Testis (tissue), 3 donors: Measurements from ENCODE around the gene LARGE1. TPM values are rescaled to one million over a fixed set of nuclear protein-coding genes. Genes with fewer than 3 reads are reported as not detected.

Experiments
- DNase-seq: peaks from one replicate; pipeline ENCODE4 v3.0.0-alpha.2; 2019
- H3K27ac ChIP-seq, 2 donors: fragments of 200-600 bp; sonication (generic); one replicate each; pipeline ENCODE4 v1.5.1; 2019
- H3K27me3 ChIP-seq: fragments of 200-600 bp; sonication (generic); one replicate; pipeline ENCODE4 v1.5.1; 2019
- H3K36me3 ChIP-seq: fragments of 200-600 bp; sonication (generic); one replicate; pipeline ENCODE4 v1.5.1; 2017; ENCODE audit warnings: low read depth; ENCODE audit errors: missing control alignments
- H3K4me1 ChIP-seq: fragments of 200-600 bp; sonication (generic); one replicate; pipeline ENCODE4 v1.5.1; 2019
- H3K4me3 ChIP-seq, 2 donors: fragments of 200-600 bp; sonication (generic); one replicate each; pipeline ENCODE4 v1.5.1; 2017 to 2019
- H3K9me3 ChIP-seq: fragments of 200-600 bp; sonication (generic); one replicate; pipeline ENCODE4 v1.5.1; 2017
- POLR2A ChIP-seq: fragments of 450-650 bp; IDR thresholded peaks from one replicate; pipeline ENCODE4 v1.6.1; 2017; ENCODE audit warnings: antibody characterized with exemption, mild to moderate bottlenecking, moderate library complexity
- WGBS, 2 donors: methylation state at CpG; one replicate each; pipeline ENCODE4 v1.1.5; 2018; 5-methylcytosine and 5-hydroxymethylcytosine counted together
- intact Hi-C: fragments of 100-400 bp; cut with DNase I; formaldehyde crosslinking; loops from one replicate; pipeline ENCODE4 v1.15.1; 2023; ENCODE audit warnings: low total_unique reads
- polyA plus RNA-seq: library from polyadenylated mRNA; stranded (reverse); fragments of 350-450 nt; fragmentation: Illumina TruSeq; extraction: RNeasy Lipid Tissue Mini Kit (QIAGEN cat#74804); gene quantifications from one replicate; pipeline ENCODE4 v1.2.3, GENCODE V29; 2014; ENCODE audit warnings: low read depth, low replicate concordance; ENCODE audit not compliant: insufficient read depth
- total RNA-seq, 2 donors: library from RNA; depleted of rRNA; stranded (reverse); fragments of >200 nt; gene quantifications; one replicate each; pipeline ENCODE4 v1.2.3, GENCODE V29; 2016
- TF ChIP-seq, protein P1 (sequence below), 3 experiments: fragments of 450-650 bp in 2 of 3; fragments of 200-600 bp in 1 of 3; sonication (generic) in 1 of 3; IDR thresholded peaks; one replicate each; pipeline ENCODE4 v1.5.1; 2016 to 2019; ENCODE audit warnings: antibody characterized with exemption in 3 of 3, mild to moderate bottlenecking in 2 of 3, moderate library complexity in 1 of 3

Gene LARGE1
- total and polyA plus RNA-seq, 3 donors from 2014 or later = 19.5 to 27.3 (median 21.8) TPM

GRCh38 chr22:33555814-33556522 is 364.3 kb downstream of the LARGE1 start:
- no peak overlapping the region for H3K27ac ChIP-seq
- WGBS, 2 donors = 87 to 89% methylated on average over 5 of the region's 5 CpGs
- no peak for DNase-seq
- intact Hi-C loops = no loop called here
- no peaks in the 10 kb centered on the region for H3K36me3 ChIP-seq
- H3K4me1 ChIP-seq = no peaks in the 10 kb centered on the region
- TF ChIP-seq, protein P1, sequence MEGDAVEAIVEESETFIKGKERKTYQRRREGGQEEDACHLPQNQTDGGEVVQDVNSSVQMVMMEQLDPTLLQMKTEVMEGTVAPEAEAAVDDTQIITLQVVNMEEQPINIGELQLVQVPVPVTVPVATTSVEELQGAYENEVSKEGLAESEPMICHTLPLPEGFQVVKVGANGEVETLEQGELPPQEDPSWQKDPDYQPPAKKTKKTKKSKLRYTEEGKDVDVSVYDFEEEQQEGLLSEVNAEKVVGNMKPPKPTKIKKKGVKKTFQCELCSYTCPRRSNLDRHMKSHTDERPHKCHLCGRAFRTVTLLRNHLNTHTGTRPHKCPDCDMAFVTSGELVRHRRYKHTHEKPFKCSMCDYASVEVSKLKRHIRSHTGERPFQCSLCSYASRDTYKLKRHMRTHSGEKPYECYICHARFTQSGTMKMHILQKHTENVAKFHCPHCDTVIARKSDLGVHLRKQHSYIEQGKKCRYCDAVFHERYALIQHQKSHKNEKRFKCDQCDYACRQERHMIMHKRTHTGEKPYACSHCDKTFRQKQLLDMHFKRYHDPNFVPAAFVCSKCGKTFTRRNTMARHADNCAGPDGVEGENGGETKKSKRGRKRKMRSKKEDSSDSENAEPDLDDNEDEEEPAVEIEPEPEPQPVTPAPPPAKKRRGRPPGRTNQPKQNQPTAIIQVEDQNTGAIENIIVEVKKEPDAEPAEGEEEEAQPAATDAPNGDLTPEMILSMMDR (IDR thresholded peaks at IDR 0.05) = no peak
- no peak for TF ChIP-seq POLR2A
- no peak overlapping the region for H3K4me3 ChIP-seq
- no peaks in the 10 kb centered on the region for H3K27me3 ChIP-seq
- no peaks in the 10 kb centered on the region for H3K9me3 ChIP-seq

- no peak overlapping the region for H3K27ac ChIP-seq
- DNase-seq = no peak
- H3K36me3 ChIP-seq = no peaks in the 10 kb centered on the region
- no peak for TF ChIP-seq POLR2A
- TF ChIP-seq, protein P1 (IDR thresholded peaks at IDR 0.05) = no peak
- intact Hi-C loops = no loop called here
- no peaks in the 10 kb centered on the region for H3K9me3 ChIP-seq
- no peaks in the 10 kb centered on the region for H3K27me3 ChIP-seq
- WGBS, 2 donors = 88 to 91% methylated on average over 5 of the region's 5 CpGs
- H3K4me3 ChIP-seq = no peak overlapping the region
- no peaks in the 10 kb centered on the region for H3K4me1 ChIP-seq
Observed at GRCh38 chr22:33553493-33553892, 366.8 kb downstream of the LARGE1 start.

- Histone ChIP-seq H3K27me3 (no peaks in the 10 kb centered on the region), H3K4me1 (peaks cover 5% of the 10 kb centered on the region), H3K36me3 (no peaks in the 10 kb centered on the region), H3K27ac (no peak overlapping the region), H3K4me3 (no peak overlapping the region), H3K9me3 (no peaks in the 10 kb centered on the region)
- TF ChIP-seq, protein P1 (IDR thresholded peaks at IDR 0.05) = no peak
- no peak for TF ChIP-seq POLR2A
- WGBS, 2 donors = 81 to 87% methylated on average over 4 of the region's 4 CpGs
- intact Hi-C loops = no loop called here
- DNase-seq = no peak
Observed at GRCh38 chr22:33544707-33545106, 375.6 kb downstream of the LARGE1 start.

DNA sequence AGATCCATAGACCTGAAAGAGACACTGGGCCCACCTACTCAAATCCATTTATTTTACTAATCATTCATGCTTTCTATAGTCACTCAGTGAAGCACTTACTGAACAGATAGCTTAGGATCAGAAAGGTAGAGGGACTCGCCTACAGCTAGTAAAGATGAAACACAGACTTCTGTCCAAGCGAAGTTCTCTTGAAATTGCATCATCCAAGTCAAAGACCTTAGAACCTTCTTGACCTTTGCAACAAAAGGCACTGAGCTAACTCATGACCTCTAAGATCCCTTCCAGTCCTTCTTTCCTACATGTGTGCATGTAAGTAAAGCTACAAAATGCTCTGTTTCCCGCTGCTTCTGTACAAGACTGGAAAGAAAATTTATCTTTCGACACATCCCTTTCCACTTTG is 377.6 kb downstream of the LARGE1 start:
- 88 to 96% methylated on average over 4 of the region's 4 CpGs for WGBS, 2 donors
- intact Hi-C loops = no loop called here
- H3K27ac ChIP-seq = no peak overlapping the region
- H3K27me3 ChIP-seq = no peaks in the 10 kb centered on the region
- peaks cover 12% of the 10 kb centered on the region for H3K4me1 ChIP-seq
- TF ChIP-seq POLR2A = no peak
- TF ChIP-seq, protein P1 (IDR thresholded peaks at IDR 0.05) = no peak
- no peak for DNase-seq
- no peaks in the 10 kb centered on the region for H3K36me3 ChIP-seq
- no peaks in the 10 kb centered on the region for H3K9me3 ChIP-seq
- H3K4me3 ChIP-seq = no peak overlapping the region

DNA sequence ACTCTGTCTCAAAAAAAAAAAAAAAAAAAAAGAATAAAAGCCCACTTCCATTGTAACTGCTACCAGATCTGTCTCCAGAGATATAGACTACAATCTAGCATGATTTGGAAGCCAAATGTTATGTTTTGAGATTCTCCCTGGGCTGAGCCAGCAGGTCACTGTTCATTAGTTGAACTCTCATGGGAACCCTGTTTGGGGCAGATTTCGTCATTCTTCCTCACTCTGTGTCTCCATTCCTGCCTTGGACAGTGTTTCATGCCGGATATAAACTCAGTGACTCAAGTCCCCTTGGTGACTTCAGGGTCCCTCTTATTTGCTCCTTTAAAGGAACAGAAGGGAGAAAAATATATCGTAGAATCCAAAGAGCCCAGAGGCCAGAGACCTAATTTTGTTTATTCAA is 378.1 kb downstream of the LARGE1 start:
- no peak for DNase-seq

More for the DNA sequence above, 378.1 kb downstream of the LARGE1 start:
- WGBS, 2 donors = 77 to 80% methylated on average over 3 of the region's 3 CpGs
- Histone ChIP-seq H3K27ac (no peak overlapping the region), H3K27me3 (no peaks in the 10 kb centered on the region), H3K4me1 (peaks cover 13% of the 10 kb centered on the region), H3K9me3 (no peaks in the 10 kb centered on the region), H3K4me3 (no peak overlapping the region), H3K36me3 (no peaks in the 10 kb centered on the region)
- intact Hi-C loops = no loop called here
- TF ChIP-seq POLR2A = no peak
- TF ChIP-seq, protein P1 (IDR thresholded peaks at IDR 0.05) = no peak
